HG02678 (cell line): Measurements from ENCODE around the gene FGD2.
A peak's percentile ranks its signal among the peaks of the same experiment; 100 is the strongest.
"Not testable (repeated sequence)": the region's sequence is repeated elsewhere in the genome, so short reads cannot be mapped to it uniquely, and the experiment has no call there.

Experiments
- ATAC-seq: cut with Tn5 transposase; IDR thresholded peaks from one replicate; pipeline ENCODE4 v1.9.1; 2021; ENCODE audit warnings: mild to moderate bottlenecking, moderate library complexity; ENCODE audit not compliant: unreplicated experiment

Gene FGD2

GRCh38 chr6:36989264-36989663, 16.2 kb upstream of the FGD2 start:
- ATAC-seq, result no peak

GRCh38 chr6:36990401-36990800, 15.1 kb upstream of the FGD2 start:
- ATAC-seq, result not testable (repeated sequence)

- ATAC-seq, result no peak
These were observed 7.4 kb upstream of the FGD2 start for GRCh38 chr6:36997811-36998722.

GRCh38 chr6:36998723-36999038, 6.8 kb upstream of the FGD2 start:
- no peak for ATAC-seq

- ATAC-seq, result no peak
These were observed 6.2 kb upstream of the FGD2 start for GRCh38 chr6:36999061-36999750.

- no peak for ATAC-seq
These were observed 5.7 kb upstream of the FGD2 start for GRCh38 chr6:36999751-37000125.

- ATAC-seq, result no peak
These were observed 1.1 kb upstream of the FGD2 start for GRCh38 chr6:37004044-37004980.

GRCh38 chr6:37005827-37006567, 542 bp downstream of the FGD2 start:
- ATAC-seq, result no peak

GRCh38 chr6:37006793-37007339, 1.4 kb downstream of the FGD2 start:
- ATAC-seq, result no peak

GRCh38 chr6:37007340-37008043, 2.0 kb downstream of the FGD2 start:
- ATAC-seq, result peak; percentile 46

GRCh38 chr6:37008484-37009465, 3.3 kb downstream of the FGD2 start:
- no peak for ATAC-seq

- no peak for ATAC-seq
These were observed 5.0 kb downstream of the FGD2 start for GRCh38 chr6:37010402-37010892.

GRCh38 chr6:37011656-37012378, 6.4 kb downstream of the FGD2 start:
- ATAC-seq, result no peak

GRCh38 chr6:37013516-37014491, 8.3 kb downstream of the FGD2 start:
- ATAC-seq, result no peak

- no peak for ATAC-seq
These were observed 9.2 kb downstream of the FGD2 start for GRCh38 chr6:37014667-37015066.

- ATAC-seq, result no peak
These were observed 10.1 kb downstream of the FGD2 start for GRCh38 chr6:37015532-37015931.
